ENCODE results near the gene SLC7A8. TPM values are rescaled to one million over a fixed set of nuclear protein-coding genes. Genes with fewer than 3 reads are reported as not detected.

SLC7A8 gene
- total and polyA plus RNA-seq, 2 donors (not counting 1 experiment from before 2014, with no cell fraction given), result 0.25 to 1.1 TPM

GRCh38 chr14:23123419-23123818 is 60.0 kb downstream of the SLC7A8 start:
- no peaks in the 10 kb centered on the region for H3K9me3 Mint-ChIP-seq (ENCODE audit: insufficient read depth)
- H3K36me3 ChIP-seq (replicated peaks in 1 of 2; ENCODE audit: control extremely low read depth in 1 of 2, control insufficient read depth in 1 of 2, extremely low read depth in 1 of 2, insufficient read depth in 2 of 2, low read length in 1 of 2), result no peaks in the 10 kb centered on the region
- DNase-seq, result no peak
- POLR2A ChIA-PET, result interaction anchor here (1.2 kb wide), 1 partner anchor 198 kb away, joined by 4 read pairs; the partner anchor contains the start of gene PABPN1
- no peak overlapping the region for H3K27ac ChIP-seq (ENCODE audit: low read length in 2 of 2)
- no peak for TF ChIP-seq EZH2 (IDR thresholded peaks at IDR 0.05; ENCODE audit: borderline replicate concordance, insufficient read depth, low read depth, low read length, poor library complexity, severe bottlenecking)
- TF ChIP-seq CTCF (IDR thresholded peaks at IDR 0.05), result no peak
- intact Hi-C loops (cut with micrococcal nuclease), result no loop called here
- no peak overlapping the region for H3K4me3 Mint-ChIP-seq
- H3K27me3 ChIP-seq (replicated peaks in 1 of 4; ENCODE audit: control extremely low read depth in 1 of 4, control insufficient read depth in 3 of 4, insufficient read depth in 4 of 4, low read length in 3 of 4), result no peaks in the 10 kb centered on the region
- WGBS (ENCODE audit: insufficient coverage), result 98% methylated on average over 7 of the region's 8 CpGs
- no peaks in the 10 kb centered on the region for H3K79me2 ChIP-seq (ENCODE audit: control insufficient read depth, insufficient read depth, low read length)
- H3K9ac ChIP-seq (ENCODE audit: low read length), result no peak overlapping the region
- H2AFZ ChIP-seq (ENCODE audit: insufficient read depth, low read depth, low read length, poor library complexity, severe bottlenecking), result peak overlapping the region; percentile 25
- no peaks in the 10 kb centered on the region for H3K27me3 Mint-ChIP-seq
- no peak overlapping the region for H3K4me2 ChIP-seq (replicated peaks; ENCODE audit: low read depth, low read length, poor library complexity, severe bottlenecking)
- H3K27ac Mint-ChIP-seq, result no peak overlapping the region
- peaks cover 39 to 44% of the 10 kb centered on the region in 2 donors for H3K4me1 ChIP-seq (ENCODE audit: control insufficient read depth in 2 of 2, insufficient read depth in 2 of 2, low read length in 2 of 2)
- no peak for ATAC-seq (ENCODE audit: low read depth)
- peaks cover 0 to 3% (median 0%) of the 10 kb centered on the region in 3 donors for H3K9me3 ChIP-seq (ENCODE audit: control extremely low read depth in 1 of 3, control insufficient read depth in 2 of 3, insufficient read depth in 1 of 3, low read length in 2 of 3)
- H4K20me1 ChIP-seq (ENCODE audit: control insufficient read depth, insufficient read depth, low read length, poor library complexity, severe bottlenecking), result no peaks in the 10 kb centered on the region
- CTCF ChIA-PET, result interaction anchor here (6.5 to 9.6 kb wide), 2 partner anchors 46 to 62 kb away, joined by 25 to 249 read pairs; partner anchors contain the start of gene SLC7A8
- peaks cover 40% of the 10 kb centered on the region for H3K4me1 Mint-ChIP-seq
- no peak overlapping the region for H3K4me3 ChIP-seq (ENCODE audit: control extremely low read depth in 1 of 5, extremely low read depth in 1 of 5, insufficient read depth in 1 of 5, low read depth in 2 of 5, low read length in 4 of 5)

- H3K4me3 Mint-ChIP-seq, result peak overlapping the region; percentile 79
- intact Hi-C loops (cut with micrococcal nuclease), result no loop called here
- no peak for TF ChIP-seq EZH2 (IDR thresholded peaks at IDR 0.05; ENCODE audit: borderline replicate concordance, insufficient read depth, low read depth, low read length, poor library complexity, severe bottlenecking)
- TF ChIP-seq CTCF (IDR thresholded peaks at IDR 0.05), result no peak
Observed at GRCh38 chr14:23122086-23122485, 61.4 kb downstream of the SLC7A8 start.

More at GRCh38 chr14:23122086-23122485, 61.4 kb downstream of the SLC7A8 start:
- Histone ChIP-seq H3K9me3 (ENCODE audit: control extremely low read depth in 1 of 3, control insufficient read depth in 2 of 3, insufficient read depth in 1 of 3, low read length in 2 of 3) (peaks cover 0 to 3% (median 0%) of the 10 kb centered on the region in 3 donors), H3K9ac (ENCODE audit: low read length) (no peak overlapping the region), H3K27ac (ENCODE audit: low read length in 2 of 2) (peak overlapping the region; percentile 54 to 88), H3K4me3 (ENCODE audit: control extremely low read depth in 1 of 5, extremely low read depth in 1 of 5, insufficient read depth in 1 of 5, low read depth in 2 of 5, low read length in 4 of 5) (no peak overlapping the region), H3K4me1 (ENCODE audit: control insufficient read depth in 2 of 2, insufficient read depth in 2 of 2, low read length in 2 of 2) (peaks cover 32 to 35% of the 10 kb centered on the region in 2 donors), H4K20me1 (ENCODE audit: control insufficient read depth, insufficient read depth, low read length, poor library complexity, severe bottlenecking) (no peaks in the 10 kb centered on the region), H3K27me3 (replicated peaks in 1 of 4; ENCODE audit: control extremely low read depth in 1 of 4, control insufficient read depth in 3 of 4, insufficient read depth in 4 of 4, low read length in 3 of 4) (no peaks in the 10 kb centered on the region), H3K4me2 (replicated peaks; ENCODE audit: low read depth, low read length, poor library complexity, severe bottlenecking) (peak overlapping the region; percentile 77), H2AFZ (ENCODE audit: insufficient read depth, low read depth, low read length, poor library complexity, severe bottlenecking) (peak overlapping the region; percentile 79), H3K79me2 (ENCODE audit: control insufficient read depth, insufficient read depth, low read length) (no peaks in the 10 kb centered on the region), H3K36me3 (replicated peaks in 1 of 2; ENCODE audit: control extremely low read depth in 1 of 2, control insufficient read depth in 1 of 2, extremely low read depth in 1 of 2, insufficient read depth in 2 of 2, low read length in 1 of 2) (no peaks in the 10 kb centered on the region)
- POLR2A ChIA-PET, result interaction anchor here (0.6 to 0.9 kb wide), 2 partner anchors 27 to 115 kb away, joined by 4 to 5 read pairs; partner anchors contain the start of genes ACIN1 and C14orf119
- Mint-ChIP-seq H3K9me3 (ENCODE audit: insufficient read depth) (no peaks in the 10 kb centered on the region), H3K27me3 (no peaks in the 10 kb centered on the region), H3K4me1 (peaks cover 34% of the 10 kb centered on the region), H3K27ac (peak overlapping the region; percentile 64)
- WGBS (ENCODE audit: insufficient coverage), result 97% methylated on average over 6 of the region's 6 CpGs
- ATAC-seq (ENCODE audit: low read depth), result no peak
- DNase-seq, result no peak
- CTCF ChIA-PET, result interaction anchor here (1.0 to 9.6 kb wide), 15 partner anchors 8 to 896 kb away, joined by 3 to 249 read pairs (median 10); partner anchors contain the start of genes ACIN1, C14orf119, PABPN1 and SLC7A8

Data from B cell (primary cell).